NCI-H748 treated with DMSO at 0.1 percent for 48 hours (cell line): Measurements from ENCODE around the gene MPV17L.
"Not testable (repeated sequence)": the region's sequence is repeated elsewhere in the genome, so short reads cannot be mapped to it uniquely, and the experiment has no call there.

ENCODE experiments used
- DNase-seq: peaks from one replicate; lab custom pipeline; 2025; lab: John Stamatoyannopoulos, UW

The MPV17L gene

GRCh38 chr16:15395631-15396508 lies at the start of gene MPV17L:
TSS of gene MPV17L (plus strand) at chr16:15395754. CDS start at chr16:15395898, 144 bp downstream.
- not testable (repeated sequence) for DNase-seq

DNA sequence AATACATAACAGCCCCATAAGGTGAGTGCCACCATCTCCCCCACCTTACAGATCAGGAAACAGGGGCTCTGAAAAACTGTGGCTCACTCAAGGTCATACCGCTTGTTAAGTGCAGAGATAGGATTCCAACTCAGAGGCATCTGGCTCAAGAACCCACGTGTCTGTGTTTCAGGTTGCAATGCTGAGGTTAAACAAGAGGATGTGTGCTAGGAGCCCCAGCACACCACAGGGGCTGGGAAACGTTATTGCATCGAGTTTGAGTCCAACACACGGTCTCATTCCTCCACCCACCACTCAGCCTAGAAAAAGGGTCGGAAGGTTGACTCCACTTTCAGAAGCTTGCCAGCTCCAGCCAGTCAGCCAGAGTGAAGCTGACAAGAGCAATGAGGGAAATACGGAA lies 46.8 kb upstream of the MPV17L start:
- not testable (repeated sequence) for DNase-seq

DNA sequence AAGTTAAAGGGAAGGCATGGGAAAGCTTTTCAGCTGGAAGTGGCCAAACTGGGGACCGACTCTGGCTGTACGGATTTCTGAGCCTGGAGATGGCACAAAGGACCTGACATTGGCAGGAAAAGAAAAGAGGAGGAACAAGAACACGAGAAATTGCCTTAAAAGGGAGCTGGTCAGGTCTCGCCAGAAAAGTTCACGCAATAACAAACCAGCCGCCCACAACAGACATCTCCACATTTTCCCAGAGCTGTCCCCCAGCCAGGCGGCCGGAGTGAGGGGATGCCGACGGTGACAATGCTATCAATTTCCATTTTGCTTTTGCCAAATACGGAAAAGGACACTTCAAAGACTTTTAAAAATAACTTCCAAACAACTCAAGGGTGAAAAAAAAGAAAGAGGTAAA lies 44.3 kb upstream of the MPV17L start:
- DNase-seq = not testable (repeated sequence)

- DNase-seq = not testable (repeated sequence)
These were observed 43.8 kb upstream of the MPV17L start for GRCh38 chr16:15351745-15352144.

- DNase-seq = not testable (repeated sequence)
These were observed 42.7 kb upstream of the MPV17L start for GRCh38 chr16:15352852-15353251.

DNA sequence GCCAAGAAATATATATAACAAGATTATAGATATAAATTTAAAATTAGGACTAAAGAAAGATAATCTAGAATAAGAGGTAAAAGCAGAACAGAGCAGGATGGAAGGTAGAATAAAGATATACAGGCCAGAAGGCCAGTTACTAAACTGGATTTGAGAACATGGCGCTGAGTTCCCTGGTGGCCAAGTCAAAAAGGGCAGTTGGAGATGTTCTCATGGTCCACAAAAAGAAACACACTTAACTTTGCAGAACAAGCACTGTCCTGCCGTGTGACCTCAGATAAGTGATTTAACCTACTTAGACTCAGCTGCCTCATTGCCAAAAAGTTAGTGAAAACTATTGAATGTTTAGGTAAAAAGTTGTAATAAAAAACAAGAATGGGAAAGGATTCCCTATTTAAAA lies 40.7 kb upstream of the MPV17L start:
- not testable (repeated sequence) for DNase-seq

DNA sequence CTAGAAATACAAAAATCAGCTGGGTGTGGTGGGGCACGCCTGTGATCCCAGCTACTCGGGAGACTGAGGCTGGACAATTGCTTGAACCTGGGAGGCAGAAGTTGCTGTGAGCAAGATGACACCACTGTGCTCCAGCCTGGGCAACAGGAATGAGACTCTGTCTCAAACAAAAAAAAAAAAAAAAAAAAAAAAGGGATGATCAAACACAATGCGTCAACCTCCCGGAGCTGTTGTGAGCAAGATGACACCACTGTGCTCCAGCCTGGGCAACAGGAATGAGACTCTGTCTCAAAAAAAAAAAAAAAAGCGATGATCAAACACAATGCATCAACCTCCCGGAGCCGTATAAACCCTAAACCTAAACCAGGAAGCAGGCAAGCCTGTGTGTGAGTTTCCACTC lies 38.1 kb upstream of the MPV17L start:
- DNase-seq = not testable (repeated sequence)

- not testable (repeated sequence) for DNase-seq
These were observed 17.4 kb upstream of the MPV17L start, which contains the start of gene NPIPA5 for GRCh38 chr16:15378194-15378593. TSS of gene NPIPA5 (minus strand) at chr16:15378294. CDS start at chr16:15378294, 0 bp downstream.

- DNase-seq = not testable (repeated sequence)
These were observed 12.7 kb upstream of the MPV17L start for GRCh38 chr16:15382810-15383209.

DNA sequence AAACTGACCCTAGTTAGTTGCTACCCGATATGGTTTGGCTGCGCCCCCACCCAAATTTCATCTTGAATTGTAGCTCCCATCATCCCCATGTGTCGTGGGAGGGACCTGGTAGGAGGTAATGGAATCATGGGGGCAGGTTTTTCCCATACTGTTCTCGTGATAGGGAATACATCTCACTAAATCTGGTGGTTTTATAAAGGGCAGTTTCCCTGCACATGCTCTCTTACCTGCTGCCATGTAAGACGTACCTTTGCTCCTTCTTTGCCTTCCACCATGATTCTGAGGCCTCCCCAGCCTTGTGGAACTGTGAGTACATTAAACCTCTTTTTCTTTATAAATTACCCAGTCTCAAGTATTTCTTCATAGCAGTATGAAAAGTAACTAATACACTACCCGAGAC lies 7.5 kb upstream of the MPV17L start:
- not testable (repeated sequence) for DNase-seq

- DNase-seq = not testable (repeated sequence)
These were observed 5.6 kb upstream of the MPV17L start for GRCh38 chr16:15389916-15390315.

DNA sequence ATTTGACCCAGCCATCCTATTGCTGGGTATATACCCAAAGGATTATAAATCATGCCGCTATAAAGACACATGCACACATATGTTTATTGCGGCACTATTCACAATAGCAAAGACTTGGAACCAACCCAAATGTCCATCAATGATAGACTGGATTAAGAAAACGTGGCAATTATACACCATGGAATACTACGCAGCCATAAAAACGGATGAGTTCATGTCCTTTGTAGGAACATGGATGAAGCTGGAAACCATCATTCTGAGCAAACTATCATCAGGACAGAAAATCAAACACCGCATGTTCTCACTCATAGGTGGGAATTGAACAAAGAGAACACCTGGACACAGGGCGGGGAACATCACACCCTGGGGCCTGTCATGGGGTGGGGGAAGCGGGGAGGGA lies 2.5 kb upstream of the MPV17L start:
- not testable (repeated sequence) for DNase-seq

GRCh38 chr16:15396509-15396829 lies 915 bp downstream of the MPV17L start:
- DNase-seq = not testable (repeated sequence)

DNA sequence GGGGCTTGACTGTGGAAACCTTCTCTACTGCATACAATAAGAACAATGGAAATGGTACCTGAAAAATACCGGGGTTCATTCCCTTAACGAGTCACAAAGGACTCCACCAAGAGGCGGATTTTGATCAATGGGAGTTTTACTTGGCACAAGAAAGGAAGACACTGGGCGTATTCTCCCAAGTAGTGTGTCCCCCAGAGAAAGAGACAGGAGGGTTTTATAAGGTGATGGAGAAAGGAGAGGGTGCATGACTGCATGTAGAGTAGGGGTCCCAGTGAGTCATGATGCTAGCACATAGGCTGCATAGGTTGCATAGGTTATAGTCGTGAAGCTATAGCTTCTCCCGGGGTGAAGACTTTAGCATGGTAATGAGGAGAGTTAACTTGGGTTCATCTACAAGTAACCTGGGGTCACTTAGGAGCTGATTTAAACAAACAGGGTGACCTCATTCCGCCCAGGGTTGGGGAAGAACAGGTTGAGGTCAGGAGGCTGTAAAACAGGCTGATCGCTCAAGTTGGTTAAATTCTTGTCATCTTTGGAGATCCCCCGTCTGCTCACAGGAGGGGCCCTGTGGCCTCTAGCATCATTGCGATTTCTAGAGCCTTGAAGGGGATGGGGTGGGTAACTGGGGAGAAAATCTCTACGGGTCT lies 1.5 kb downstream of the MPV17L start:
- DNase-seq = no peak

- no peak for DNase-seq
These were observed 3.2 kb downstream of the MPV17L start for GRCh38 chr16:15398618-15399316.

GRCh38 chr16:15399317-15399716 lies 3.8 kb downstream of the MPV17L start:
- DNase-seq = no peak

DNA sequence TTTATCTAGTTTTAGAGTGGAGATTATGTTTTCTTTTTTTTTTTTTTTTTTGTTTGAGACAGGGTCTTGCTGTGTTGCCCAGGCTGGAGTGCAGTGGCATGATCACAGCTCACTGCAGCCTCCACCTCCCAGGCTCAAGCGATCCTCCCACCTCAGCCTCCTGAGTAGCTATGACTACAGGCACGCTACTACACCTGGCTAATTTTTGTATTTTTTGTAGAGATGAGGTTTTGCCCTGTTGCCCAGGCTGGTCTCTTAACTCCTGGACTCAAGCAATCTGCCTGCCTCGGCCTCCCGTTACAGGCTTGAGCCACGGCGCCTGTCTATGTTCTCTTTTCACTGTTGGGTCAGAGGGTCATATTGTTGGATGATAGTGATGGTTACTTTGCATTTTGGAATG lies 4.8 kb downstream of the MPV17L start:
- DNase-seq = not testable (repeated sequence)

DNA sequence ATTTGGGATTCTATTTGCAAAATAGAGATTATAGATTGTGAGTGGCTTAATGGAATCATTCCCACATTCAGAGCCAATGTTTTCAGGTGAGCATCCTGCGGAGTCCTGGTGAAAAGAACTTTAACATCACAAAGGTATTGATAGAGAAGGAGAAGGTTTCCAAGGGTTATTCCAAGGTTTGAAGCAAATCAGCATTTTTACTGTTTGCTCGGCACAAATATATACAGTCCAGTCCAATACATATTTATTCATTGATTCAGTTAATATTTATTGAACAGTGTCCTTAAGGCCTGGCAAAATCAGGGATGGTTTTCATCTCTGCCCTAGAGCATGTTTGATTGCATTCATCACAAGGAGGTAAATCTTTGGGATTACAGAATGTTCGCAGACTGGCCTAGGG lies 6.4 kb downstream of the MPV17L start:
- DNase-seq = no peak

GRCh38 chr16:15403392-15403995 lies 7.9 kb downstream of the MPV17L start:
- DNase-seq = no peak

DNA sequence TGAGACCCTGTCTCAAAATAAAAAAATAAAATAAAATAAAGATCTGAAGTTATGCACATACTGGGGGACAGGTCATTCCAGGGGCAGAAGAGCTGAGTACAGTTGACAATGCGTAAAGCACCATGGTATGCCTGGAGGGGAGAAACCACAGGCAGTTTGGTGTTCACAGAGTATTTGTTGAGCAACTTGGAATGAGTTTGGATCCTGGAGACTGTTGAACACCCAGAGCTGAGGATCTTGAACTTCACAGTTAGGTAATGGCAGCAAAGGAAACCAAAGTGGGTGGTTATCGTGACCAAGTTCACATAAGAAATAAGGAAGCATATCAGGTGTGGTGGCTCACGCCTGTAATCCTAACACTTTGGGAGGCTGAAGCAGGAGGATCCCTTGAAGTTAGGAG lies 8.5 kb downstream of the MPV17L start:
- DNase-seq = not testable (repeated sequence)

DNA sequence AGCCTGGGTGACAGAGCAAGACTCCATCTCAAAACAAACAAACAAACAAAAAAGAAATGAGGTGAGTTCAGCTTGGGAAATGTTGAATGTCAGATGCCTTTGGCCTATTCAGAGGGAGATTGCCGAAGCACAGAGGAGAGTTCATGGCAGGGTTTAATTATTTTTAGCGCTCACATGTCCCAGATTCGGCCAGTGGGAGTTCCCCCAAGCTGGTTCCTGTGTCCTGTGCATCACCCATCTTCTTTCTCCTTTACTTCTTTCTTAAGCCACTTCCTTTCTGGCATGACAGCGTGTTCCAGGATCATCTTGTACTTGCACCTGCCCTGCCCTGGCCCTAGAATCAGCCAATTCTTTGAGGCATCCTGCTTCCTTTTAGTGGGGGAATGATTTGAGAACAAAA lies 9.2 kb downstream of the MPV17L start:
- no peak for DNase-seq

DNA sequence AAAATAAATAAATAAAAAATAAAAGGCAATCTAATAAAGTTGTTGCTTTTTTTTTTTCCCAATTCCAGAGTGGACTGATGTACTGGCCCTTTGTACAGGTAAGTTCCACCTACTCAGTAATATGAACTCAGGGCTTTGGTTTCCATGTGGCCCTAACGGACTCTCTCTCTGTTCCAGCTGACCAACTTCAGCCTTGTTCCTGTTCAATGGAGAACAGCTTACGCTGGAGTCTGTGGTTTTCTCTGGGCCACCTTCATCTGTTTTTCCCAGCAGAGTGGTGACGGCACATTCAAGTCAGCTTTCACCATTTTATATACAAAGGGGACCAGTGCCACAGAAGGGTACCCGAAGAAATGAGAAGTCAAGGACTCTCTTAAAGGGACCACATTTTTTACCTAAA lies 12.2 kb downstream of the MPV17L start:
- not testable (repeated sequence) for DNase-seq
